Kasumi-1 (cell line): Measurements from ENCODE around the gene ASB8.
"Not testable (repeated sequence)": the region's sequence is repeated elsewhere in the genome, so short reads cannot be mapped to it uniquely, and the experiment has no call there.

Source experiments
- DNase-seq, 2 experiments: peaks; one replicate each; lab custom pipeline; 2025; lab: John Stamatoyannopoulos, UW

The ASB8 gene

GRCh38 chr12:48142818-48143674 is 14.3 kb downstream of the ASB8 start:
- no peak for DNase-seq

GRCh38 chr12:48135027-48135426 is 22.3 kb downstream of the ASB8 start:
- DNase-seq: no peak

- DNase-seq: no peak
These were observed 24.5 kb downstream of the ASB8 start for GRCh38 chr12:48132826-48133225.

GRCh38 chr12:48131517-48131916 is 25.8 kb downstream of the ASB8 start:
- no peak for DNase-seq

GRCh38 chr12:48129376-48129775 is 27.9 kb downstream of the ASB8 start:
- DNase-seq: no peak

- DNase-seq: no peak
These were observed 28.5 kb downstream of the ASB8 start for GRCh38 chr12:48128800-48129199.

GRCh38 chr12:48126953-48127630 is 30.2 kb downstream of the ASB8 start:
- DNase-seq: no peak

GRCh38 chr12:48125985-48126384 is 31.3 kb downstream of the ASB8 start:
- DNase-seq: no peak

GRCh38 chr12:48125542-48125941 is 31.8 kb downstream of the ASB8 start:
- DNase-seq: not testable (repeated sequence)

- no peak for DNase-seq
These were observed 34.1 kb downstream of the ASB8 start for GRCh38 chr12:48123169-48123568.

- no peak for DNase-seq
These were observed 35.1 kb downstream of the ASB8 start for GRCh38 chr12:48122065-48122834.

- no peak for DNase-seq
These were observed 35.8 kb downstream of the ASB8 start for GRCh38 chr12:48121522-48121921.

GRCh38 chr12:48119834-48120195 is 37.5 kb downstream of the ASB8 start:
- DNase-seq: no peak

GRCh38 chr12:48119078-48119833 is 38.1 kb downstream of the ASB8 start, which contains the start of gene PFKM:
Gene PFKM, plus strand, starts transcription at chr12:48119364. Its CDS starts 3,411 bp downstream, at chr12:48122775.
- no peak for DNase-seq

- no peak for DNase-seq
These were observed 38.9 kb downstream of the ASB8 start for GRCh38 chr12:48118284-48118871.

GRCh38 chr12:48115957-48116356 is 41.4 kb downstream of the ASB8 start:
- no peak for DNase-seq

GRCh38 chr12:48111312-48111693 is 46.0 kb downstream of the ASB8 start:
- DNase-seq: not testable (repeated sequence)

GRCh38 chr12:48110691-48111311 is 46.5 kb downstream of the ASB8 start:
- DNase-seq: no peak

GRCh38 chr12:48109424-48109823 is 47.9 kb downstream of the ASB8 start:
- DNase-seq: no peak

GRCh38 chr12:48106681-48107613 is 50.4 kb downstream of the ASB8 start:
- no peak for DNase-seq
